C1 segment of cervical spinal cord (tissue), 14 donors: Measurements from ENCODE around the gene GALNT7.
"Not testable (repeated sequence)": the region's sequence is repeated elsewhere in the genome, so short reads cannot be mapped to it uniquely, and the experiment has no call there.

Experiments
- DNase-seq, 14 donors: peaks; one replicate each; lab custom pipeline; 2025; lab: John Stamatoyannopoulos, UW

The GALNT7 gene

GRCh38 chr4:173192375-173193162, 24.0 kb downstream of the GALNT7 start:
- DNase-seq = no peak

GRCh38 chr4:173194157-173194556, 25.5 kb downstream of the GALNT7 start:
- DNase-seq = no peak

DNA sequence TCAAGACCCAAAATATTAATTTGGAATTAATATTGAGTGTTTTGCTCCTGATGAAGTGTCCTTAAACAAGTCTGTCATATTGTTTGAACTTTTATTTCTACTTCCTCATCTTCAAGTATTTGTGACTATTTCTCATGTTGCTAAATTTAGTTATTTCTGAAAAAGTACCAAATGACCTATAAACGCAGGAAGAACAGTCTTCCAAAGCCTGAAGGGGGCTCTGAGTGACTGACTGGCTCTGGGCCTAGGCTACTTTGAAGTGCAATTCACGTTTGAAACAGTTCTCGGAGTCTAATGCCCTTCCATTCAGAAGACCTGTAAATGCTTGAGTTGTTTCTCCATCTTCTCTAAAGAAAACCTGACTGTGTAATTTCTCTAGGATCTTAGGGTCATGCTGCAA, 26.5 kb downstream of the GALNT7 start:
- no peak for DNase-seq

DNA sequence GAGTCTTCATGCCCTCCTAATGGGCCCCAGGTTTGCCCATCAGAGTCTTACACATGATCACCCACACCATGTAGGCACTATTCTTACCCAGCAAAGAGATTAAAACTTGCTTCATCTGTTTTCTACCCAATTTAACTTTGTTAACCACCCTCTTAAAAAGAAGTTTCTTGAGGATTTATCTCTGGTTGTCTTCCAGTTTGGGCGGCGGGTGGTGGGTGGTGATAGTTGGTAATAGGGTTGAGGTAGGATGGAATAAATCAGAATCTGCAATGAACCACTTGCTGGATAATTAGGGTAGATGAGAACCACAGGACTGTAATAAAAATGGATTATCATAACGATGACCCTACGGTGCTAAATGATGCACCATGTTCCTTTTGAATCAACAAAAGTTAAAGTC, 30.9 kb downstream of the GALNT7 start:
- no peak for DNase-seq

DNA sequence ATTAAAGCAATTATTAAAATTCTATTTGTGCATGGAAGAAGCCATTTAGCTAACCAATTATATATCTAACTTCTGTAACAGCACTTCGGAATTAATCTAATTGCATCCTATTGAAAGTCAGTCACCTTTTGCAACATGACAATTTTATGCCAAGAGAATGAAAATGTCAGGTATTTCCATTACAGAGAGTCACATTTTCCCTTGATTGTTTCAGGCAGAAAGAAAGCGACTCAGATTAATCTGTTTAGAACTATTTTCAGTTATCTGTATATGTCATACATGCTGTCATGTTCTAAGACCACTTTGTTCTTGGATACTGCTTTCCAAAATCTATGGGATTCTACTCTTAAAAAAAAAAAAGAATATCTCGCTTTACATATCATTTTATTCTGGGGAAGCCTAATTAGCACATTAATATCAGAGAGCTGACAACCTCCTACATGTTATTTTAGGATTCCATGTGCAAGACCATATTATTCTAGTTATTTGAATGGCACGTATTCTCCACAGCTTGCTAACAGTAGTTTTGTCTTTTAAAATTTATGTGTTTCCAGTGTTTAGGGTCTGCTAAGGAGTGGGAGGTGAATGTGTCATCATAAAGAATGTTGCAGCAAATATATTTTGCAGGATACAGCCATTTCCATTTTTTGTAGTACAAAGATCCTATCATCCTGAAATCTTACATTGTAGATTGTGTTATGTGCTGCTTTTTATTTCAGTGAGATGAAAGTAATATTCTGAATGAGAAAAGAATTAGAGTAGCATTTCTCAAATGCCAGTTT, 31.7 kb downstream of the GALNT7 start:
- DNase-seq = no peak

DNA sequence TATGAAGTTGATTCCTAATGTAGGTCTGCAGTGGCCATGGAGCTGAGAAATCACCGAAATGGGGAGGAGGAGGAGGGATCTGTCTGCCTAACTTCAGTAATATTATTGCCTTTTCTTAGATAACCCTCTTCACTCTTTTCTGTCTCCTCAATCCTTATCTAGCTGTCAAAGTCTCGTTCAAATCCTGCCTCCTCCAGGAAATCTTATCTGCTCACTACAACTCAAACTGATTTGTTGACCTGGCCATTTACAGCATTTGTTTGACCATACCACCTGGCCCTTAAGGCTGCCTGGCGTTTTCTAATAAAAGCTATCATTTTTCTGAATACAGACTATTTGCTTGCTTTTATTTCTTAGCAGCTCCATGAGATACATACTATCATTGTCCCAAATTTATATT, 33.8 kb downstream of the GALNT7 start:
- DNase-seq = no peak

DNA sequence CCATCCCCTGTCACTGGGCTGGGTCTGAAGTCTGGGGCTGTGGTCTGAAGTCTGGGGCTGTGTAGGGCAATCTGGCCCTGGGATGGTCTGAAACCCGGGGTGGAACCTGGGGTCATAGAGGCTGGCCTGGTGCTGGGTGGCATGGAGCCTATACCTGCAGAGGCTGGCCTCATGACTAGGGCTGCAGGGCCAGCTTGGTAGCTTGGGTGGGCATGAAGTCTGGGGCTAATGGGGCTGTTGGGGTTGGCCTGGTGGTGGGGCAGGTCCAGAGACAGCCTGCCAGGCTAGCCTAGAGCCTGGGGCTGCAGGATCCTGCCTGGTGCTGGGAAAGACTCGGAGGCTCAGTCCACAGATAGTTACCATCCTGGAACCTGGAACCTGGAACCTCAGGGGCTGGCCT, 37.0 kb downstream of the GALNT7 start:
- no peak for DNase-seq

- no peak for DNase-seq
Measured at GRCh38 chr4:173208420-173208819, 39.8 kb downstream of the GALNT7 start.

GRCh38 chr4:173211222-173211621, 42.6 kb downstream of the GALNT7 start:
- DNase-seq = no peak

GRCh38 chr4:173211838-173212237, 43.2 kb downstream of the GALNT7 start:
- DNase-seq = no peak

DNA sequence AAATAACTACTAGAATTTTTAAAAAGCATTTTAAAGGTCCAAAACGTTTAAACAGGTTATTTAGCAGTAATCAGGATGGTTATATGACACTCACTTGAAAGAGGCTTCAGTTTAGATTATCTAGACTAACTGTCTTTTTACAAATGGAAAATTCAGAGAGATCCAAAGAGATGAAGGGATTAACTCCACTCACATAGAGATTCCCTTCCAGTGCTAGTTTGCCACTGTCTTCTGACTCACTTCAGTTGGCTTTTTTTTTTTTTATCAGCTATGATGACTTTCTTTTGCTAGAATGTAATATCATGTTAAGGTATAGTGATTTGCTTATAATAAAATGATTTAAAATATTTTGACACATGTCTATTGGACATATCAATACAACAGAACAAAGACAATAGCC, 43.8 kb downstream of the GALNT7 start:
- no peak for DNase-seq

DNA sequence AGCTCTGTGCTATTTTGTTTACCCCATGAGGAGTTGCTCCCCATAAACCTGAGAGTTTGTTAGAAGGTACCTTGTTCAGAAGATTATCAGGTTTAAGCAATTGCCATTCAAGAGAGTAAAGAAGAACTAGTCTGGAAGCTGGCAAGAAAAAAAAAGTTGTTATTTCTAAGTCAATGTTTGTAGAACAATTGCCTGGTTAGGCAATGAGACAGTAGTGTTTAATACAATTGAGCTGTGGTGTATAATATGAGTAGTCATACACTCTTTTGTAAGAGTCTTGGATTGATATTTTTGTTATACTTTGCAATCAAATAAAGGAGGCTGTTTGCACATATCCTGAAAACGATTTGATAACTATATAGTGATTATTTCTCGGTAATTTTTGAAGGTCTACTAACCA, 44.7 kb downstream of the GALNT7 start:
- DNase-seq = no peak

DNA sequence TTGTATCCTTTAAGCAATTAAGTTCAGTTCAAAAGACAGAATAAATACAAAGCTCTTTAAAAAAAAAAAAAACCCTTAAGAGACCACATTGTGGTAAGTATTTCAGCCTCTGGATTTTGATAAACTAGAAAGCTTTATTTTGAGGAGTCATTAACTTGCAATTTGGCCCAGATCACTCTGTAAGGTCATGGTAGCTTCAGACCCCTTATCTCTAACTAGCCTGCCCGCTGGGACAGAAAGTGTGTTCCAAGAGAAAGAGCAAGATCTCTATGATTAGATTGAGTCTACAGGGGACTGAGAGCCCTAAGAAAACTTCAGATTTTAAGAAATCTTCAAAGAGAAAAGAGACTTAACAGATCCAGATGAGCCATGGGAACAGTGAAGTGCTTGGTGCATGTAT, 45.6 kb downstream of the GALNT7 start:
- no peak for DNase-seq

- DNase-seq = no peak
Measured at GRCh38 chr4:173214661-173215060, 46.0 kb downstream of the GALNT7 start.

- DNase-seq = no peak
Measured at GRCh38 chr4:173217075-173217474, 48.5 kb downstream of the GALNT7 start.

GRCh38 chr4:173217727-173218126, 49.1 kb downstream of the GALNT7 start:
- DNase-seq = no peak

DNA sequence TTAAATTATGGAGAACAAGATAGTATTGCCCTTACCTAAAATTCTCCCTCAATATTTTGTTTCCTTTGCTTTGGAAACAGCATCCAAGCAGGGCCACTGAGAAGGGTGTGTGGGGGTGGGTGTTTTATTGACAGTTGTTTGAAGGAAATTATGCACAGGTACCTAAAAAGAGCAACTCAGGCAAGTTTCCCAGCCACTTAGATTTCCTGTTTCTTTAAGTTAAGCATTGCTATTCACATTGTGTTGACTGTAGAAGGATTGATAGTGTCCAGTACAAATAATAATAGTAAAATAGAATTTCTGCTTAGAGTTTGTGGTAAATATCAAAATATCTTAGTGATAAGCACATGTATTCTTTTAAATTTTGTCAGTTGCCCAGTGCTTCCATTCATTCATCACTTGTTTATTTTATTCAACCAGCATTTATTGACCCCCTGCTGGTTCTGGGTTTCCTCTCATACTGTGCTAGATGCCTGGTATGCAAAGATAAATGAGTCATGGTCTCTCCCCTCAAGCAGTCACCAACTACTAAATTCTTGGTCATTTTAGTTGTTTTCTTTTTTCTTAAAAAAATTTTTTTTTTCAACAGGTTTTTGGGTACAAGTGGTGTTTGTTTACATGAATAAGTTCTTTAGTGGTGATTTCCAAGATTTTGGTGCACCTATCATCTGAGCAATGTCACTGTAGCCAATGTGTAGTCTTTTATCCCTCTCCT, 50.0 kb downstream of the GALNT7 start:
- no peak for DNase-seq

GRCh38 chr4:173219126-173219437, 50.5 kb downstream of the GALNT7 start:
- DNase-seq = not testable (repeated sequence)

DNA sequence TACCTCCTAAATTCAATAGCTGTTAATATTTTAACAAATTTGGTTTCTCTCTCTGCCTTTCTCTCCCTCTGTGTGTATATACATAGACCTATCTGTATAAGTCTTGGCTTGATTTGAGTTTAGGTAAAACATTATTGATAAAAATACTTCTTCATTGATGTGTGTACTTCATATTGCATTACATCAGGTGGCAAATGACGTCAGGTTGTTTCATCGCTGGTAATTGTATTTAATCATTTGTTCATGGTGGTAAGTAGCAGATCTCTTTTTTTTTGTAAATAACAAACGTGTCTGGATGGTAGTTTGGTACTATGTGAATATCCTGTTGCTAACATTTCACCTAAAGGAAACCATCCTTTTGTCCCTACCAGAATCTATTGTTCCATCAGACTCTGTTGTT, 55.1 kb downstream of the GALNT7 start:
- no peak for DNase-seq

DNA sequence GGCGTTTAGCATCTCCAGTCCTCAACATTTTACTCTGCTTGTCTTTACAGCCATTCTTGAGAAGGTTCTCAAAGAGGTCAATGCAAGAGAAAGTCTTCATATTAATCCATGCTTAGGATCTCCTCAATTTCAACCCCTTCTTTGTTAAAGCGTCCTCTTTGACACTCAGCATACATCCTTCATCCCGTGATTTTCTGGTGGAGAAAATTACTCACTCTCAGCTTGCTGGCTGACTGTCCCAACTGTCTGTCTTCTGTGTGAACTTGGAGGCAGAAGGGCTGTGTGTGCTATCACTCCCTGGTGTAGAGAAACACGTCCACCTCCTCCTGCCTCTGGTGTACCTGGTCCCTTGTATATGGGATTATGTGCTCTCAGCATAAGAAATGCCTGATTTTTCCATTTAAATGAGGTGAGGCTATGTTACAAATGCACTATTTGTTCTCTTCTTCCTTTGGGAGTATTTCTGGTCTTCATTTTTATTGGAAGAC, 57.8 kb downstream of the GALNT7 start:
- no peak for DNase-seq

DNA sequence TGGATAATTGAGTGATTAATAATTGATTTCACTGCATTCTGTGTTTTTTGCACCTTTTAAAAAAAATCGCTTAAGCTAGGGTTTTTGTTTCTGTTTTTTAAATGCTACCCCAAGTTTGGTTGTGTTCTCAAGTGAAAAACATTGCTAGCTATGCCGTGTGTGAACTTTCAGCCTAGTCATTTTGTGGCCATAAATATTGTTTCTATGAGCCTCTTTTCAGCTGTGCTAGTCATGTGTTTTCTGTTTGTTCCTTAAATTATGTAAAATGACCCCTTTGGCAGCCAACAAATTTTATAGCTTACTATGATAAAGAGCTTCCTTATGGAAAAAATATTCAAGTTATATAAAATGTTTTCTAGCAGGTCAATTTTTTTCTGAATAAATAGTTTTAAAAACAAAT, 59.1 kb downstream of the GALNT7 start:
- DNase-seq = no peak

DNA sequence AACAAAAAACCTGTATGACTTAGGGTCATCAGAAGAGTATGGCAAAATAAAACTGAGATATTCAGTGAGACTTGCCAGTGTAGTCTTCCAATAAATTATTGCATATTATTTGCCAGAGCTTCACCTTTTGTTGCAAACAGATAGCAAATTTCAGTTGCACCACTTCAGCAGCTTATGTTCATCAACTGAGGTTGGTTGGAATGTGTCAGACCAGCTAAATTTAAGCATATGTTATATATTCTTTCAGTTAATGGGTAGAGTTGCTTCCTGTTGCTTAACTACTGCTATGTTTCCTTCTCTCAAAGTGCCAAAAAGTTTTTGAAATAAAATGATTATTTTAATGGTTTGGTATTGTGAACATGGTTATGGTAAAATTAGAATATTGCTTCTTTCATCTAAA, 61.5 kb downstream of the GALNT7 start:
- DNase-seq = no peak

DNA sequence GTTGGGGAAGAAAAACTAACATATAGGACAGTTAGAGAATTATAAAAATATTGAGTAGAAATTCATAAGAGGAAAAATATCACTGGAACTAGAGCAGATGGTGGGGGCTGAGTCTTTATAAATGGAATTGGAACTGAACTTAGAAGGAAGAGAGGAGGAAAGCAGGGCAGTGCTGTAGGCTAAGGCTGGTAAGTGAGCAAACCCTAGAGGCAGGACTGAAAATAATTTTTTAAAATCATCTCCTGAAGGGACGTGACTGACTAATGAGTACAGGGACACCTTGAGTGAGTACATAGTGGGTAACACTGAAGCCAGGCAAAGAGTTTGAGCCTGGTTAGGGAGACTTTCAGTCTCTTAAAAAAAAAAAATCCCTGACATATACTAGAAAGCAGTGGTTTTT, 63.3 kb downstream of the GALNT7 start:
- DNase-seq = peak in 1 of 14 donors; percentile 73
